HEK293 (cell line): ENCODE data around the gene KRTAP19-7.

ENCODE experiments used
- CTCF ChIA-PET: fragments of 350-600 bp; formaldehyde crosslinking; extraction: SDS; loops from one replicate; lab custom pipeline; 2021; ENCODE audit warnings: antibody characterized with exemption; lab: Yijun Ruan, JAX
- POLR2A ChIA-PET: fragments of 300-600 bp; formaldehyde crosslinking; extraction: SDS; loops from one replicate; lab custom pipeline; 2020; ENCODE audit warnings: antibody characterized with exemption, inconsistent platforms; lab: Yijun Ruan, JAX
- H3K27ac ChIP-seq: fragments of 200-500 bp; sonication (Bioruptor generic); 2 replicates; pipeline ENCODE4 v1.5.1; 2014; ENCODE audit warnings: low read depth, low read length, control low read depth, inconsistent platforms; ENCODE audit errors: extremely low read depth
- H3K36me3 ChIP-seq, 2 experiments: fragments of 200-500 bp in 1 of 2; sonication (Bioruptor generic) in 1 of 2; 1 replicate in 1 of 2; 2 replicates in 1 of 2; pipeline ENCODE4 v1.5.1; 2014 to 2017; ENCODE audit warnings: inconsistent platforms in 2 of 2, low read length in 2 of 2; ENCODE audit not compliant: control insufficient read depth in 2 of 2, insufficient read depth in 1 of 2
- H3K4me1 ChIP-seq: fragments of 200-500 bp; sonication (Bioruptor generic); 2 replicates; pipeline ENCODE4 v1.5.1; 2014; ENCODE audit warnings: mild to moderate bottlenecking, low read length, inconsistent platforms; ENCODE audit not compliant: control insufficient read depth, insufficient read depth
- H3K4me3 ChIP-seq: 2 replicates; pipeline ENCODE4 v1.5.1; 2011; ENCODE audit warnings: low read depth, mild to moderate bottlenecking, control low read depth, low read length, moderate library complexity
- H3K9me3 ChIP-seq: fragments of 200-500 bp; sonication (Bioruptor generic); 2 replicates; pipeline ENCODE4 v1.5.1; 2014; ENCODE audit warnings: low read depth, low read length, inconsistent platforms; ENCODE audit not compliant: control insufficient read depth, insufficient read depth
- FEZF1 ChIP-seq: fragments of 450-650 bp; formaldehyde crosslinking; IDR thresholded peaks from 2 replicates; pipeline ENCODE4 v1.5.1; 2016; ENCODE audit warnings: missing biosample characterization, missing genetic modification characterization
- GLI4 ChIP-seq: fragments of 450-650 bp; formaldehyde crosslinking; IDR thresholded peaks from 2 replicates; pipeline ENCODE4 v1.5.1; 2016; ENCODE audit warnings: missing biosample characterization, missing genetic modification characterization
- HOXC10 ChIP-seq: sonication (generic); formaldehyde crosslinking; IDR thresholded peaks from 2 replicates; pipeline ENCODE4 v1.8.1; 2023; ENCODE audit warnings: mild to moderate bottlenecking, missing genetic modification reagents
- KLF8 ChIP-seq: fragments of 450-650 bp; formaldehyde crosslinking; IDR thresholded peaks from 2 replicates; pipeline ENCODE4 v1.5.1; 2016; ENCODE audit warnings: missing biosample characterization, missing genetic modification characterization
- MEIS1 ChIP-seq: sonication (generic); formaldehyde crosslinking; IDR thresholded peaks from 2 replicates; pipeline ENCODE4 v1.8.1; 2022; ENCODE audit warnings: missing genetic modification reagents, mild to moderate bottlenecking, borderline replicate concordance
- OSR2 ChIP-seq: fragments of 450-650 bp; formaldehyde crosslinking; IDR thresholded peaks from 2 replicates; pipeline ENCODE4 v1.5.1; 2016; ENCODE audit warnings: missing biosample characterization, missing genetic modification characterization
- PRDM4 ChIP-seq: fragments of 450-650 bp; formaldehyde crosslinking; IDR thresholded peaks from 2 replicates; pipeline ENCODE4 v1.5.1; 2017; ENCODE audit warnings: missing biosample characterization, missing genetic modification characterization
- TRIM28 ChIP-seq: IDR thresholded peaks from 2 replicates; pipeline ENCODE4 v1.6.1; 2011; ENCODE audit warnings: low read length, control low read depth, borderline replicate concordance
- ZBTB10 ChIP-seq: fragments of 450-650 bp; formaldehyde crosslinking; IDR thresholded peaks from 2 replicates; pipeline ENCODE4 v1.5.1; 2016; ENCODE audit warnings: missing biosample characterization, missing genetic modification characterization
- ZBTB44 ChIP-seq: fragments of 450-650 bp; IDR thresholded peaks from 2 replicates; pipeline ENCODE4 v1.5.1; 2018; ENCODE audit warnings: missing biosample characterization, mild to moderate bottlenecking, missing genetic modification characterization
- ZNF114 ChIP-seq: fragments of 450-650 bp; formaldehyde crosslinking; IDR thresholded peaks from 2 replicates; pipeline ENCODE4 v1.5.0; 2017; ENCODE audit warnings: missing biosample characterization, missing genetic modification characterization
- ZNF132 ChIP-seq: fragments of 450-650 bp; formaldehyde crosslinking; IDR thresholded peaks from 2 replicates; pipeline ENCODE4 v1.5.1; 2017; ENCODE audit warnings: missing biosample characterization, missing genetic modification characterization, borderline replicate concordance
- ZNF157 ChIP-seq: fragments of 450-650 bp; formaldehyde crosslinking; IDR thresholded peaks from 2 replicates; pipeline ENCODE4 v1.5.1; 2016; ENCODE audit warnings: missing biosample characterization, missing genetic modification characterization
- ZNF274 ChIP-seq, 2 experiments: fragments of 200-500 bp in 1 of 2; fragments of 450-650 bp in 1 of 2; sonication (Bioruptor generic) in 1 of 2; formaldehyde crosslinking in 1 of 2; IDR thresholded peaks; 2 replicates each; pipeline versions ENCODE4 v1.5.1 to v1.6.1; 2014 to 2016; ENCODE audit warnings: borderline replicate concordance in 1 of 2, inconsistent platforms in 1 of 2, low read length in 1 of 2, missing biosample characterization in 1 of 2, missing genetic modification characterization in 1 of 2
- ZNF366 ChIP-seq: fragments of 450-650 bp; formaldehyde crosslinking; conservative IDR thresholded peaks from 2 replicates; pipeline ENCODE4 v1.5.1; 2016; ENCODE audit warnings: missing biosample characterization, missing genetic modification characterization
- ZNF394 ChIP-seq: fragments of 450-650 bp; formaldehyde crosslinking; IDR thresholded peaks from 2 replicates; pipeline ENCODE4 v1.5.1; 2016; ENCODE audit warnings: missing biosample characterization, missing genetic modification characterization, mild to moderate bottlenecking, moderate library complexity, borderline replicate concordance
- ZNF416 ChIP-seq: fragments of 450-650 bp; formaldehyde crosslinking; IDR thresholded peaks from 2 replicates; pipeline ENCODE4 v1.5.1; 2016; ENCODE audit warnings: missing biosample characterization, missing genetic modification characterization
- ZNF510 ChIP-seq: fragments of 450-650 bp; formaldehyde crosslinking; IDR thresholded peaks from 2 replicates; pipeline ENCODE4 v1.5.1; 2018; ENCODE audit warnings: mild to moderate bottlenecking, missing genetic modification characterization, missing biosample characterization; ENCODE audit not compliant: insufficient replicate concordance
- ZNF513 ChIP-seq: fragments of 450-650 bp; IDR thresholded peaks from 2 replicates; pipeline ENCODE4 v1.5.1; 2018; ENCODE audit warnings: missing biosample characterization, missing genetic modification characterization
- ZNF514 ChIP-seq: fragments of 450-650 bp; formaldehyde crosslinking; IDR thresholded peaks from 2 replicates; pipeline ENCODE4 v1.5.1; 2016; ENCODE audit warnings: missing biosample characterization, missing genetic modification characterization
- ZNF548 ChIP-seq: fragments of 450-650 bp; formaldehyde crosslinking; IDR thresholded peaks from 2 replicates; pipeline ENCODE4 v1.5.1; 2016; ENCODE audit warnings: missing biosample characterization, missing genetic modification characterization
- ZNF549 ChIP-seq: fragments of 450-650 bp; IDR thresholded peaks from 2 replicates; pipeline ENCODE4 v1.5.1; 2018; ENCODE audit warnings: missing biosample characterization, missing genetic modification characterization, mild to moderate bottlenecking, inconsistent platforms, moderate library complexity
- ZNF555 ChIP-seq: fragments of 450-650 bp; formaldehyde crosslinking; conservative IDR thresholded peaks from 2 replicates; pipeline ENCODE4 v1.5.1; 2017; ENCODE audit warnings: missing biosample characterization, mild to moderate bottlenecking, missing genetic modification characterization, inconsistent platforms
- ZNF558 ChIP-seq: fragments of 450-650 bp; formaldehyde crosslinking; IDR thresholded peaks from 2 replicates; pipeline ENCODE4 v1.5.1; 2016; ENCODE audit warnings: missing biosample characterization, missing genetic modification characterization
- ZNF792 ChIP-seq: fragments of 450-650 bp; formaldehyde crosslinking; IDR thresholded peaks from 2 replicates; pipeline ENCODE4 v1.5.1; 2016; ENCODE audit warnings: missing biosample characterization, missing genetic modification characterization
- ZNF830 ChIP-seq: fragments of 450-650 bp; IDR thresholded peaks from 2 replicates; pipeline ENCODE4 v1.5.0; 2018; ENCODE audit warnings: missing biosample characterization, missing genetic modification characterization, low read depth, mild to moderate bottlenecking, moderate library complexity
- ZSCAN30 ChIP-seq: fragments of 450-650 bp; IDR thresholded peaks from 2 replicates; pipeline ENCODE4 v1.5.1; 2018; ENCODE audit warnings: missing biosample characterization, mild to moderate bottlenecking, missing genetic modification characterization, moderate library complexity
- TF ChIP-seq, protein P1 (sequence below): fragments of 450-650 bp; formaldehyde crosslinking; IDR thresholded peaks from 2 replicates; pipeline ENCODE4 v1.5.1; 2016; ENCODE audit warnings: missing biosample characterization, missing genetic modification characterization

The KRTAP19-7 gene

GRCh38 chr21:30600787-30601186, 39.7 kb upstream of the KRTAP19-7 start, which contains the start of gene KRTAP22-1:
Gene KRTAP22-1, plus strand, starts transcription at chr21:30601087.
- no peak within 1 kb of the TSS for H3K4me3 ChIP-seq
- no peaks in the 10 kb centered on the region for H3K36me3 ChIP-seq
- TF ChIP-seq ZBTB44 (tag by site-specific recombination) (no peak), ZSCAN30 (tag by site-specific recombination) (no peak), KLF8 (tag by site-specific recombination) (no peak), OSR2 (no peak), ZNF514 (no peak), ZNF114 (no peak), ZNF510 (tag by site-specific recombination) (no peak), GLI4 (tag by site-specific recombination) (no peak), TRIM28 (no peak), ZNF157 (tag by site-specific recombination) (no peak), ZNF274 (IDR thresholded peaks at IDR 0.05; ENCODE audit: low read length) (no peak), ZNF274 (tag by site-specific recombination; IDR thresholded peaks at IDR 0.05; ENCODE audit: borderline replicate concordance) (no peak), ZNF416 (no peak), HOXC10 (CRISPR knock-in tag) (no peak), ZNF548 (no peak), ZNF549 (tag by site-specific recombination) (no peak), ZNF513 (tag by site-specific recombination) (no peak), ZNF366 (tag by site-specific recombination) (no peak), ZNF132 (tag by site-specific recombination) (no peak)
- no peak within 1 kb of the TSS for H3K27ac ChIP-seq
- H3K9me3 ChIP-seq: no peaks in the 10 kb centered on the region
- ChIA-PET CTCF (no interaction called here), POLR2A (no interaction called here)
- no peaks in the 10 kb centered on the region for H3K4me1 ChIP-seq

DNA sequence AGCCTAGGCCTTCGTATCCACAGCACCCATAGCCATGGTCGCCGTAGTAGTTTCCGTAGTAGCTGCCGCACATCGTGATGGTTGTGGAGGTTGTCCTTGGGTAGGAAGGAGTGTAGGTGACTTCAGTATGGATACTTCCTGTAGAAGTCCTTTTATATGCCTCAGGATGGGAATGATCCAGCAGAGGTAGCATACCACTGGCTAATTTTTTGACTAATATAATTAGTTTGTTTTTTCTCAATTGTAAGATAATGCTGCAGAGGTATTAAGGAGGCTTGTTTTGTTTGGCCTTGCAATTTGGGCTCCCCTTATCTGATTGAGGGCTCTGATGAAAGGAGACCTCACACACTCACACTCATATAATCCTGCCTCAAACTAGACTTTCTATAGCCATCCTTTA, 37.7 kb upstream of the KRTAP19-7 start, which contains the start of gene KRTAP6-2:
Gene KRTAP6-2, minus strand, starts transcription at position 101 of the 400 bp plus-strand sequence. Its CDS starts 28 bp downstream, at position 73.
- H3K36me3 ChIP-seq: no peaks in the 10 kb centered on the region
- H3K4me3 ChIP-seq: no peak within 1 kb of the TSS
- no peak within 1 kb of the TSS for H3K27ac ChIP-seq
- H3K9me3 ChIP-seq: no peaks in the 10 kb centered on the region
- no peaks in the 10 kb centered on the region for H3K4me1 ChIP-seq
- POLR2A ChIA-PET: no interaction called here
- CTCF ChIA-PET: no interaction called here
- TF ChIP-seq ZNF114: no peak
- TF ChIP-seq ZBTB10: no peak
- TF ChIP-seq MEIS1: no peak
- TF ChIP-seq ZNF830 (tag by site-specific recombination): no peak
- TF ChIP-seq ZNF792 (tag by site-specific recombination): no peak
- TF ChIP-seq ZNF394 (tag by site-specific recombination): no peak
- TF ChIP-seq ZNF366 (tag by site-specific recombination): no peak
- no peak for TF ChIP-seq FEZF1 (tag by site-specific recombination)
- TF ChIP-seq ZNF555 (tag by site-specific recombination): no peak
- no peak for TF ChIP-seq OSR2
- TF ChIP-seq ZNF558 (tag by site-specific recombination): no peak
- TF ChIP-seq PRDM4 (tag by site-specific recombination): no peak
- TF ChIP-seq, protein P1, sequence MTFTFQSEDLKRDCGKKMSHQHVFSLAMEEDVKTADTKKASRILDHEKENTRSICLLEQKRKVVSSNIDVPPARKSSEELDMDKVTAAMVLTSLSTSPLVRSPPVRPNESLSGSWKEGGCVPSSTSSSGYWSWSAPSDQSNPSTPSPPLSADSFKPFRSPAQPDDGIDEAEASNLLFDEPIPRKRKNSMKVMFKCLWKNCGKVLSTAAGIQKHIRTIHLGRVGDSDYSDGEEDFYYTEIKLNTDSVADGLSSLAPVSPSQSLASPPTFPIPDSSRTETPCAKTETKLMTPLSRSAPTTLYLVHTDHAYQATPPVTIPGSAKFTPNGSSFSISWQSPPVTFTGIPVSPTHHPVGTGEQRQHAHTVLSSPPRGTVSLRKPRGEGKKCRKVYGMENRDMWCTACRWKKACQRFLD (tag by site-specific recombination): no peak
